Stimulated activated naive CD8-positive, alpha-beta T cell treated with anti-CD3 and anti-CD28 coated beads, Interleukin-15, amount 100 ng/mL, for 72 hours (primary cell): ENCODE data around the gene IL1R2.
"Not testable (repeated sequence)": the region's sequence is repeated elsewhere in the genome, so short reads cannot be mapped to it uniquely, and the experiment has no call there.

Source experiments
- ATAC-seq: fragments of 150-1000 bp; cut with Tn5 transposase; 2 replicates; pipeline ENCODE4 v1.10.0; 2021; ENCODE audit warnings: mild to moderate bottlenecking, moderate library complexity
- DNase-seq, 2 donors: peaks; one replicate each; pipeline ENCODE4 v3.0.0; 2021 to 2022
- H3K27ac Mint-ChIP-seq, 2 donors: one replicate each; pipeline ENCODE4 v1.8.0; 2022; ENCODE audit warnings: mild to moderate bottlenecking in 2 of 2, mixed read lengths in 2 of 2, moderate library complexity in 2 of 2
- H3K27me3 Mint-ChIP-seq: one replicate; pipeline ENCODE4 v1.8.0; 2022; ENCODE audit warnings: mixed read lengths
- H3K4me1 Mint-ChIP-seq: one replicate; pipeline ENCODE4 v1.8.0; 2022; ENCODE audit warnings: mild to moderate bottlenecking, mixed read lengths
- H3K4me3 Mint-ChIP-seq, 2 donors: one replicate each; pipeline ENCODE4 v1.8.0; 2022; ENCODE audit warnings: mild to moderate bottlenecking in 2 of 2, mixed read lengths in 2 of 2, moderate library complexity in 1 of 2
- H3K9me3 Mint-ChIP-seq, 2 donors: one replicate each; pipeline ENCODE4 v1.8.0; 2022; ENCODE audit warnings: mixed read lengths in 2 of 2

IL1R2 gene

GRCh38 chr2:102001767-102002142 is 10.0 kb downstream of the IL1R2 start:
- H3K27me3 Mint-ChIP-seq, result no peaks in the 10 kb centered on the region
- H3K27ac Mint-ChIP-seq, result no peak overlapping the region
- DNase-seq, result peak in 1 of 2 donors; percentile 57
- peak overlapping the region in 1 of 2 donors; percentile 23 for H3K4me3 Mint-ChIP-seq
- ATAC-seq, result peak; percentile 50
- H3K4me1 Mint-ChIP-seq, result peaks cover 7% of the 10 kb centered on the region
- no peaks in the 10 kb centered on the region for H3K9me3 Mint-ChIP-seq

DNA sequence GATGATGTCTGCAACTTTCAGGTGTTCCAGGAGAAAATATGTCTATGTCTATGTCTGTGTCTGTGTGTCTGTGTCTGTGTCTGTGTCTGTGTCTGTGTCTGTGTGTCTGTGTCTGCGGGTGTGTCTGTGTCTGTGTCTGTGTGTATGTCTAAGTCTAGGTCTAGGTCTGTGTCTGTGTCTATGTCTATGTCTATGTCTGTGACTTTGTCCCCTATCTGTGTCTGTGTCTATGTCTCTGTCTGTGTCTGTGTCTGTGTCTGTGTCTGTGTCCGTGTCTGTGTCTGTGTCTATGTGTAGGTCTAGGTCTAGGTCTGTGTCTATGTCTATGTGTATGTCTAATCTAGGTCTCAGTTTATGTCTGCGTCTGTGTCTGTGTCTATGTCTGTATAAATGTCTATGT is 10.5 kb downstream of the IL1R2 start:
- H3K27ac Mint-ChIP-seq, result no peak overlapping the region
- DNase-seq, result no peak
- H3K27me3 Mint-ChIP-seq, result no peaks in the 10 kb centered on the region
- no peak for ATAC-seq
- H3K4me1 Mint-ChIP-seq, result peaks cover 7% of the 10 kb centered on the region
- no peak overlapping the region for H3K4me3 Mint-ChIP-seq
- H3K9me3 Mint-ChIP-seq, result no peaks in the 10 kb centered on the region

DNA sequence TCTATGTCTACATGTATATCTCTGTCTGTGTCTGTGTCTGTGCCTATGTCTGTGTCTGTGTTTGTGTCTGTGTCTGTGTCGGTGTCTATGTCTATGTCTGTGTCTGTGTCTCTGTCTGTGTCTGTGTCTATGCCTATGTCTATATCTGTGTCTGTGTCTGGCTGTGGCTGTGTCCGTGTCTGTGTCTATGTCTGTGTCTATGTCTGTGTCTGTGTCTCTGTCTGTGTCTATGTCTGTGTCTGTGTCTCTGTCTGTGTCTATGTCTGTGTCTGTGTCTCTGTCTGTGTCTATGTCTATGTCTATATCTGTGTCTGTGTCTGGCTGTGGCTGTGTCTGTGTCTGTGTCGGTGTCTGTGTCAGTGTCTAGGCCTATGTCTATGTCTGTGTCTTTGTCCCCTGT is 11.1 kb downstream of the IL1R2 start:
- not testable (repeated sequence) for H3K9me3 Mint-ChIP-seq, ATAC-seq, DNase-seq, H3K4me3 Mint-ChIP-seq, H3K4me1 Mint-ChIP-seq, H3K27ac Mint-ChIP-seq, H3K27me3 Mint-ChIP-seq

- ATAC-seq, result no peak
Measured at GRCh38 chr2:102003696-102004095, 11.9 kb downstream of the IL1R2 start.

DNA sequence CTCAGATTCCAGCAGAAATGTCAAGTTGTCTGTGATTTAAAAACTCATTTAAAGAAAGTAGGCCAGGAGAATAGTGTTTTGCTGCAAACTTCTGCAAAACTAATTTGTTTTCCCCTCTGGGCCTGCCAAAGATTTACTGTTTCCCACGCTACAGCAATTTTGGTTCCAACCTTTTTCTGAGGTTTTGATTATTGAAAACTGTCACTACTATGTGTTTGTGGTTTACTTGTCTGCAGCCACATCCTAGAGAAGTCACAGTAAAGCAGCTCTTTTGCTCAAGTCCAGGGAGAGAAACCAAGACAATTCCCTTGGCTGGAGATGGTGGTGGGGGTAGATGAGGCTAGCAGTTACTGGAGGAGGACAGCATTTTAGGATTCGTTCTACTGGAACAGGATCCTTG is 12.8 kb downstream of the IL1R2 start:
- Mint-ChIP-seq H3K9me3 (no peaks in the 10 kb centered on the region), H3K4me1 (no peaks in the 10 kb centered on the region), H3K27me3 (peaks cover 7% of the 10 kb centered on the region), H3K27ac (no peak overlapping the region), H3K4me3 (no peak overlapping the region)
- peak; percentile 60 for ATAC-seq
- DNase-seq, result no peak

More at GRCh38 chr2:102003696-102004095, 11.9 kb downstream of the IL1R2 start:
- Mint-ChIP-seq H3K4me1 (peaks cover 7% of the 10 kb centered on the region), H3K4me3 (no peak overlapping the region), H3K27me3 (peaks cover 7% of the 10 kb centered on the region), H3K9me3 (no peaks in the 10 kb centered on the region), H3K27ac (no peak overlapping the region)
- DNase-seq, result no peak

DNA sequence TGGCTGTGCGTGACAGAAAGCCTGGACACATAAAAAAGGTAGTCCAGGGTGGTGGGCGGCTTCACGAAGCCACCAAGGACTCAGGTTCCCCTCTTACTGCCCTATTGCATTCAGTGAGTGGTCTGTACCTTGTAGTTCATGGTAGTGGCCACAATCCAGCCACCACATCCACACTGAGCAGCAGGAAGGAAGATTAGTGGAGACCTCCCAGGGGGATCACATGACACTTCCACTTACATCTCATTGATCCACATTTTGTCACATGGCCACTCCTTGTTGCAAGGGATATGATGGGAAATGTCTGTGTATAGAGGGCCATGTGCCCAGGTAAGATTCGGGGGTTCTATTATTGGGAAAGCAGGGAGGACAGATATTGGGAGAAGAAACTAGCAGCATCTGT is 13.7 kb downstream of the IL1R2 start:
- H3K9me3 Mint-ChIP-seq, result no peaks in the 10 kb centered on the region
- no peak for ATAC-seq
- peaks cover 7% of the 10 kb centered on the region for H3K27me3 Mint-ChIP-seq
- peaks cover under 1% of the 10 kb centered on the region for H3K4me1 Mint-ChIP-seq
- H3K27ac Mint-ChIP-seq, result no peak overlapping the region
- H3K4me3 Mint-ChIP-seq, result no peak overlapping the region
- no peak for DNase-seq

DNA sequence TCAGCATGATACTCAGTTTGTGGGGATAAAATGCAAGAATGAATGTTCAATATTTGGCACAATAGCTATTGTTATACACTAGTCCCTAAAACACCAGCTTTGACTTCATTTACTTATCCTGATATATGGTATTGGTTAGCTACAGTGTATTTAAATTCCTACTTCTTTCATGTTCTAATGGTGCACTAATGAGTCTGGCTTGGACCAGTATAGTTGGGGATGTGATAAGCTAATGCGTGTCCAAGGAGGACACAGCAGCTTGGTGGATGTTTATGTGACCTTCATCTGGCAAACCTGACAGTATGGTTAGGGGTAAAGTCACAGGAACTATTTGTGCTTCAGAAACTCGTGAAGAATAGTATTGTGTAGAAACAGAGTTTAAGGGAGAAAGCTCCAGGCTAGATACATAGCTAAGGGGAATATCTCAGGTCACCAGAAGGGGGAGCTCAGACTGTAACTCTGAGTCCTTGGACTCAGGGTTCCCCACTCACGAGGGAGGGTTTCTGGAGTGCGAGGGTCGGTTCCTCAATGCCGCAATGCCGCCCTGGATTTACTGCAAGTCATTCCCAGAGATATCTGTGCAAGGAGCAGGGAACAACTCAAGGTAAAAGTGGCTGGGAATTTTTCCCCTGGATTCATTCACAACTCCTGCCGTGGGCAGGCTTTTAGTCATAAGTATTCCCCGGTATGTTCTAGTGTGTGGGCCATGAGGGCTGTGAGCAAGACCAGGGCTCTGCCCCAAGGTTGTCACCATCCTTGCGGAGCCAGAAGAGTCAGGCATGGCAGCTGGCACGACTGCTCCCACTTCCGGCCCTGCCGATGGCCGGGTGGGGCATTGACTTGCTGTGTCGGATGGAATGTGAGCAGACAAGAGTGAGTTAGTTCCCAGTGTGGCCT is 14.5 kb downstream of the IL1R2 start:
- Mint-ChIP-seq H3K27ac (no peak overlapping the region), H3K27me3 (peaks cover 7% of the 10 kb centered on the region), H3K4me3 (no peak overlapping the region), H3K4me1 (peaks cover 6% of the 10 kb centered on the region), H3K9me3 (no peaks in the 10 kb centered on the region)
- peak; percentile 61 for ATAC-seq
- DNase-seq, result peak in 1 of 2 donors; percentile 46

GRCh38 chr2:102006886-102007278 is 15.1 kb downstream of the IL1R2 start:
- DNase-seq, result no peak
- Mint-ChIP-seq H3K9me3 (no peaks in the 10 kb centered on the region), H3K4me3 (no peak overlapping the region), H3K27ac (no peak overlapping the region), H3K4me1 (peaks cover 6% of the 10 kb centered on the region), H3K27me3 (peaks cover 7% of the 10 kb centered on the region)
- ATAC-seq, result no peak

GRCh38 chr2:102008490-102008889 is 16.7 kb downstream of the IL1R2 start:
- Mint-ChIP-seq H3K4me1 (peaks cover 15% of the 10 kb centered on the region), H3K27ac (no peak overlapping the region), H3K9me3 (peaks cover 9 to 10% of the 10 kb centered on the region in 2 donors), H3K4me3 (no peak overlapping the region), H3K27me3 (peaks cover 7% of the 10 kb centered on the region)
- no peak for ATAC-seq
- no peak for DNase-seq

DNA sequence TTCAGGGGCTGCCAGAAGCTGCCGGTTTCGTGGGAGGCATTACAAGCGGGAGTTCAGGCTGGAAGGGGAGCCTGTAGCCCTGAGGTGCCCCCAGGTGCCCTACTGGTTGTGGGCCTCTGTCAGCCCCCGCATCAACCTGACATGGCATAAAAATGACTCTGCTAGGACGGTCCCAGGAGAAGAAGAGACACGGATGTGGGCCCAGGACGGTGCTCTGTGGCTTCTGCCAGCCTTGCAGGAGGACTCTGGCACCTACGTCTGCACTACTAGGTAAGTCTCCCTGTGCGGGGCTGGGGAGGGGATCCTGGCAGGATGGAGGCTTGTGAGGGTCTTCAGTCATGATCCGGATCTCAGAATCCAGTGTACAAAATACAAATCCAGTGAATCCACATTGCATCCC is 17.8 kb downstream of the IL1R2 start:
- Mint-ChIP-seq H3K27ac (no peak overlapping the region), H3K4me1 (peaks cover 25% of the 10 kb centered on the region), H3K9me3 (peaks cover 12 to 14% of the 10 kb centered on the region in 2 donors), H3K4me3 (no peak overlapping the region), H3K27me3 (peaks cover 7% of the 10 kb centered on the region)
- DNase-seq (no peak), ATAC-seq (no peak)

DNA sequence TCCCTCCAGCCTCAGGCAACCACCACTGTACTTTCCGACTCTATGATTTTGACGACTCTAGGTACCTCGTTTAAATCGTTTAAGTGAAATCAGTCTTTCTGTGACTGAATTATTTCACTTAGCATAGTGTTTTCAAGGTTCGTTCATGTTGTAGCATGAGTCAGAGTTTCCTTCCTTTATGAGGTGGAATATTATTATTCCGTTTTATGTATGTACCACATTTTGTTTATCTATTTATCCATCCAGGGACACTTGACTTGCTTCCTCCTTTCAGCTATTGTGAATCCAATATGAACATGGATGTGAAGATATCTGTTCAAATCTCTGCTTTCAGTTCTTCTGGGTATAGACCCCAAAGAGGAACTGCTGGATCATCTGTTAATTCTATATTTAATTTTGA is 19.1 kb downstream of the IL1R2 start:
- ATAC-seq, result no peak
- Mint-ChIP-seq H3K4me1 (peaks cover 25% of the 10 kb centered on the region), H3K27ac (no peak overlapping the region), H3K27me3 (peaks cover 7% of the 10 kb centered on the region), H3K9me3 (peaks cover 12 to 14% of the 10 kb centered on the region in 2 donors), H3K4me3 (no peak overlapping the region)
- DNase-seq, result no peak

DNA sequence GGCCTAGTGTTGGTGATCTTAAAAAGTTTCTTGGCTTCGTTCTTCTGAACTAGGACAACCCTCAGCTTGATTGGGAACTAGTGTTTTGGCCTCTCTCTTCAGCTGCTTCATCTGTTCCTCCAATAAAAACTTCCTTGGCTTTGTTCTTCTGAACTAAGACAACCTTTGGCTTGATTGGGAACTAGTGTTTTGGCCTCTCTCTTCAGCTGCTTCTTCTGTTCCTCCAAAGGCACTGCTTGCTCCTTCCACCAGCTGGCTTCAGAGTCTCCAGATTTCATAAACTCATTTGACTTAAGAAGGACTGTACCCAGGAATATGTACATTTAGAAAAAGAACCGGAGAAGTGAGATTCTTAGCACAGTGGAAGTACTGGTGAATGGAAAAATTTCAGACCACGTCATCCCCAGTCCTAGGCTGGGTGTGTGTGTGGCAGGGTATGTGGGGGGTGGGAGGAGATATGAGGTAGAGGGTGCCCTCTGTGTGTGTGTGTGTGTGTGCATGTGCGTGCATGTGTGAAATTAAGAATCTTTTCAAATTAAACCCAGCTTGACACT is 20.4 kb downstream of the IL1R2 start:
- Mint-ChIP-seq H3K4me1 (peaks cover 25% of the 10 kb centered on the region), H3K27me3 (peaks cover 7% of the 10 kb centered on the region), H3K4me3 (no peak overlapping the region), H3K9me3 (peaks cover 12 to 14% of the 10 kb centered on the region in 2 donors), H3K27ac (no peak overlapping the region)
- DNase-seq, result no peak
- no peak for ATAC-seq

DNA sequence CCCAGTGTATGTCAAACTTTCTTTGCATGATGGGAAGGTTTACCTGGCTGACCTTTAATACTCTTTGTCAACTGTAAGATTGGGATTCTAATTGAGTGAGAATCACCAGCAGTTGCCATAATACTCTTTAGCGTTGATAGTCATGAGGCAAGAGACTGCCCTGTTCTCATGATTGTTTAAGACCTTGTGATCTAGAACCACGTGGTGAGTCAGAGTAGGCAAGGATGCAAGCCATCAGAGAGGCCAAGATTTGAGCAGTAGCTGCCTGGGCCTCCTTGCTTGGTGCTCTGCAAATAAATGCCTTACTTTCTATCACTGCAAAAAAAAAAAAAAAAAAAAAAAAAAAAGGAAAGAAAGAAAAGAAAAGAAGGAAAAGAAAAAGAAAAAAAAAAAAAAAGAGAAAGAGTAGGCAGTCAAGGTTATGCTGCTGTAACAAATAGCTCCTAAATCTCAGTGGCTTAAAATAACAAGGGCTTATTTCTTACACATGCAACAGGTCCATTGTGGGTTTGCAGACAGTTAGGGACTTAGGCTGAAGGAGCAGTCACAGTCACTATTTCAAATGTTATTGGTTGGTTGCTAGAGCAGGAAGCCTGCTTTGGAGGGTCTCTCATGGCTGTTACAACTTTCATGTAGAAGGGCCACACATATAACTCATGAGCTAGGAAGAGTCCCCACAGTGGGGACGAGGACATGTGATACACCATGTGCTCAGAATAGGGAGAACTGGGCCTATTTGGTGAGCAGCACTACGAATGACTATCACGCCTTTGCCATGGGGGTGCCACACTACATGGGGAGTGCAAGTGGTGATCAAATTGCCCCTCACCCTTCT is 21.7 kb downstream of the IL1R2 start:
- no peaks in the 10 kb centered on the region for H3K27me3 Mint-ChIP-seq
- H3K4me1 Mint-ChIP-seq, result peaks cover 25% of the 10 kb centered on the region
- ATAC-seq, result peak; percentile 81
- H3K4me3 Mint-ChIP-seq, result no peak overlapping the region
- H3K9me3 Mint-ChIP-seq, result peaks cover 12 to 14% of the 10 kb centered on the region in 2 donors
- DNase-seq, result no peak
- H3K27ac Mint-ChIP-seq, result peak overlapping the region in 1 of 2 donors; percentile 66

- peak overlapping the region in 1 of 2 donors; percentile 66 for H3K27ac Mint-ChIP-seq
- no peak overlapping the region for H3K4me3 Mint-ChIP-seq
- peak; percentile 69 for ATAC-seq
- no peaks in the 10 kb centered on the region for H3K27me3 Mint-ChIP-seq
- H3K4me1 Mint-ChIP-seq, result peaks cover 25% of the 10 kb centered on the region
- DNase-seq, result no peak
- H3K9me3 Mint-ChIP-seq, result peaks cover 12 to 14% of the 10 kb centered on the region in 2 donors
Measured at GRCh38 chr2:102014041-102014345, 22.2 kb downstream of the IL1R2 start.

- no peak overlapping the region for H3K4me3 Mint-ChIP-seq
- ATAC-seq, result no peak
Measured at GRCh38 chr2:102015399-102015798, 23.6 kb downstream of the IL1R2 start.

More at GRCh38 chr2:102015399-102015798, 23.6 kb downstream of the IL1R2 start:
- H3K9me3 Mint-ChIP-seq, result peaks cover 12 to 14% of the 10 kb centered on the region in 2 donors
- H3K27me3 Mint-ChIP-seq, result peaks cover 10% of the 10 kb centered on the region
- H3K4me1 Mint-ChIP-seq, result peaks cover 27% of the 10 kb centered on the region
- no peak overlapping the region for H3K27ac Mint-ChIP-seq
- no peak for DNase-seq
